ENCODE results near the gene CATSPERB.

DNA sequence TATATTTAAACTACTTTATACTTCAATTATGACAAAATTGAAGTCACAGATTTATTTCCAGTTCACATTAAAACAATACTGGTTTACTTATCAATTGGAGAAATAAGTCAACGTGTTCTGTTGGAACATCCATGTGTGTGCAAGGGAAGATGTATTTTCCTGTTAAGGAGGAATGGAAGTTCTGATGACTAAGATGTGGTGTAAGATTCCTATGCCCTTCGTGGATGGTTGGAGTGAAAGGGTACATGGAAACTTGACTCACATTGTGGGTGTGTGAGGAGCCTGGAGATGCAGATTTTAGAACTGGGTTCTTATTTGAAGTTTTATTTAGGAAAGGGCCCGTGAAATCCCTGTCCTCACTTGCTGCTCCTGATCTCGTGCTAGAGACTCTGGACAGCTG is 95.3 kb downstream of the CATSPERB start:
- TF ChIP-seq, protein P1, sequence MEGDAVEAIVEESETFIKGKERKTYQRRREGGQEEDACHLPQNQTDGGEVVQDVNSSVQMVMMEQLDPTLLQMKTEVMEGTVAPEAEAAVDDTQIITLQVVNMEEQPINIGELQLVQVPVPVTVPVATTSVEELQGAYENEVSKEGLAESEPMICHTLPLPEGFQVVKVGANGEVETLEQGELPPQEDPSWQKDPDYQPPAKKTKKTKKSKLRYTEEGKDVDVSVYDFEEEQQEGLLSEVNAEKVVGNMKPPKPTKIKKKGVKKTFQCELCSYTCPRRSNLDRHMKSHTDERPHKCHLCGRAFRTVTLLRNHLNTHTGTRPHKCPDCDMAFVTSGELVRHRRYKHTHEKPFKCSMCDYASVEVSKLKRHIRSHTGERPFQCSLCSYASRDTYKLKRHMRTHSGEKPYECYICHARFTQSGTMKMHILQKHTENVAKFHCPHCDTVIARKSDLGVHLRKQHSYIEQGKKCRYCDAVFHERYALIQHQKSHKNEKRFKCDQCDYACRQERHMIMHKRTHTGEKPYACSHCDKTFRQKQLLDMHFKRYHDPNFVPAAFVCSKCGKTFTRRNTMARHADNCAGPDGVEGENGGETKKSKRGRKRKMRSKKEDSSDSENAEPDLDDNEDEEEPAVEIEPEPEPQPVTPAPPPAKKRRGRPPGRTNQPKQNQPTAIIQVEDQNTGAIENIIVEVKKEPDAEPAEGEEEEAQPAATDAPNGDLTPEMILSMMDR (IDR thresholded peaks at IDR 0.05), result no peak
- no peak for TF ChIP-seq POLR2A (IDR thresholded peaks at IDR 0.05)
